ENCODE results near the gene RSBN1. TPM values are rescaled to one million over a fixed set of nuclear protein-coding genes. Genes with fewer than 3 reads are reported as not detected.

RSBN1 gene
- total RNA-seq, 1 experiment from 2014 or later, result 16.6 TPM

DNA sequence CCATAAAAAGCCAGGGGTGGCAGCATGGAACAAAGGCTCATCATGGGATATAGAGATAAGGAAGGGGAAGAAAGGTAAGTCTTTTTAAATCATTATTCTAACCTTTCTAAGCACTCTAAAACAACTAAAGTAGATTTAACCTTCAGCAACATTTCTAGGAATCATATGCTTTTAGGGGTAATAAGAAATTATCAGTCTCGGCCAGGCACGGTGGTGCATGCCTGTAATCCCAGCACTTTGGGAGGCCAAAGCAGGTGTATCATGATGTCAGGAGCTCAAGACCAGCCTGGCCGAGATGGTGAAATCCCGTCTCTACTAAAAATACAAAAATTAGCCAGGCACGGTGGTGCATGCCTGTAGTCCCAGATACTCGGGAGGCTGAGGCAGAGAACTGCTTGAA is 32.7 kb downstream of the RSBN1 start:
- H3K9me2 ChIP-seq (ENCODE audit: insufficient read depth), result no peaks in the 10 kb centered on the region
- no peak overlapping the region for H3K4me3 ChIP-seq (replicated peaks in 1 of 2; ENCODE audit: low read depth in 1 of 2, low read length in 2 of 2)
- no TSS peak for BruUV-seq (replicated peaks)
- ChIA-PET POLR2A (no interaction called here), CTCF (no interaction called here), RAD21 (ENCODE audit: low non-redundant PET in 1 of 2, low total read pairs in 2 of 2, uncharacterized antibody in 2 of 2, unreplicated experiment in 2 of 2) (no interaction called here)
- H3K9me3 ChIP-seq (ENCODE audit: control insufficient read depth in 1 of 2, insufficient read depth in 1 of 2, low read depth in 1 of 2, low read length in 2 of 2), result no peaks in the 10 kb centered on the region
- no peak overlapping the region for H3K27ac ChIP-seq (ENCODE audit: low read depth, low read length)
- no peak overlapping the region for H3K4me2 ChIP-seq (ENCODE audit: low read length)
- no peak overlapping the region for H2AFZ ChIP-seq (ENCODE audit: low read depth, low read length, poor library complexity, severe bottlenecking)
- H4K20me1 ChIP-seq (ENCODE audit: insufficient read depth), result no peaks in the 10 kb centered on the region
- H3K9ac ChIP-seq (ENCODE audit: low read length), result no peak overlapping the region
- H3K79me2 ChIP-seq (ENCODE audit: insufficient read depth, low read length), result peaks cover 43% of the 10 kb centered on the region
- H3K27me3 ChIP-seq (ENCODE audit: insufficient read depth, low read length), result no peaks in the 10 kb centered on the region
- intact Hi-C loops (cut with micrococcal nuclease), result no loop called here
- peaks cover 0 to 5% of the 10 kb centered on the region in 2 experiments; a peak in 2 of 4 replicates for H3K36me3 ChIP-seq (ENCODE audit: control insufficient read depth in 1 of 2, insufficient read depth in 2 of 2, low read length in 2 of 2)
- DNase-seq (ENCODE audit: low read depth, low spot score), result no peak
- no peaks in the 10 kb centered on the region; a peak in 1 of 4 replicates for H3K4me1 ChIP-seq (ENCODE audit: control insufficient read depth in 1 of 2, insufficient read depth in 2 of 2, low read length in 2 of 2)
- no peak for TF ChIP-seq CBX3 (IDR thresholded peaks at IDR 0.05; ENCODE audit: low read depth)
- no peak for TF ChIP-seq EGR1 (IDR thresholded peaks at IDR 0.05; ENCODE audit: low read depth)
- no peak for TF ChIP-seq ZFX (IDR thresholded peaks at IDR 0.05)
- no peak for TF ChIP-seq EZH2 (IDR thresholded peaks at IDR 0.05)
- TF ChIP-seq, protein P1, sequence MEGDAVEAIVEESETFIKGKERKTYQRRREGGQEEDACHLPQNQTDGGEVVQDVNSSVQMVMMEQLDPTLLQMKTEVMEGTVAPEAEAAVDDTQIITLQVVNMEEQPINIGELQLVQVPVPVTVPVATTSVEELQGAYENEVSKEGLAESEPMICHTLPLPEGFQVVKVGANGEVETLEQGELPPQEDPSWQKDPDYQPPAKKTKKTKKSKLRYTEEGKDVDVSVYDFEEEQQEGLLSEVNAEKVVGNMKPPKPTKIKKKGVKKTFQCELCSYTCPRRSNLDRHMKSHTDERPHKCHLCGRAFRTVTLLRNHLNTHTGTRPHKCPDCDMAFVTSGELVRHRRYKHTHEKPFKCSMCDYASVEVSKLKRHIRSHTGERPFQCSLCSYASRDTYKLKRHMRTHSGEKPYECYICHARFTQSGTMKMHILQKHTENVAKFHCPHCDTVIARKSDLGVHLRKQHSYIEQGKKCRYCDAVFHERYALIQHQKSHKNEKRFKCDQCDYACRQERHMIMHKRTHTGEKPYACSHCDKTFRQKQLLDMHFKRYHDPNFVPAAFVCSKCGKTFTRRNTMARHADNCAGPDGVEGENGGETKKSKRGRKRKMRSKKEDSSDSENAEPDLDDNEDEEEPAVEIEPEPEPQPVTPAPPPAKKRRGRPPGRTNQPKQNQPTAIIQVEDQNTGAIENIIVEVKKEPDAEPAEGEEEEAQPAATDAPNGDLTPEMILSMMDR (IDR thresholded peaks at IDR 0.05 in 2 of 3, conservative IDR thresholded peaks at IDR 0.05 in 1 of 3; ENCODE audit: borderline replicate concordance in 1 of 3, insufficient read depth in 1 of 3, low read depth in 2 of 3, low read length in 2 of 3), result no peak
- no peak for TF ChIP-seq SP1 (IDR thresholded peaks at IDR 0.05; ENCODE audit: low read depth)
- TF ChIP-seq ZNF274 (IDR thresholded peaks at IDR 0.05; ENCODE audit: low read depth, low read length), result no peak
- TF ChIP-seq, protein P2, sequence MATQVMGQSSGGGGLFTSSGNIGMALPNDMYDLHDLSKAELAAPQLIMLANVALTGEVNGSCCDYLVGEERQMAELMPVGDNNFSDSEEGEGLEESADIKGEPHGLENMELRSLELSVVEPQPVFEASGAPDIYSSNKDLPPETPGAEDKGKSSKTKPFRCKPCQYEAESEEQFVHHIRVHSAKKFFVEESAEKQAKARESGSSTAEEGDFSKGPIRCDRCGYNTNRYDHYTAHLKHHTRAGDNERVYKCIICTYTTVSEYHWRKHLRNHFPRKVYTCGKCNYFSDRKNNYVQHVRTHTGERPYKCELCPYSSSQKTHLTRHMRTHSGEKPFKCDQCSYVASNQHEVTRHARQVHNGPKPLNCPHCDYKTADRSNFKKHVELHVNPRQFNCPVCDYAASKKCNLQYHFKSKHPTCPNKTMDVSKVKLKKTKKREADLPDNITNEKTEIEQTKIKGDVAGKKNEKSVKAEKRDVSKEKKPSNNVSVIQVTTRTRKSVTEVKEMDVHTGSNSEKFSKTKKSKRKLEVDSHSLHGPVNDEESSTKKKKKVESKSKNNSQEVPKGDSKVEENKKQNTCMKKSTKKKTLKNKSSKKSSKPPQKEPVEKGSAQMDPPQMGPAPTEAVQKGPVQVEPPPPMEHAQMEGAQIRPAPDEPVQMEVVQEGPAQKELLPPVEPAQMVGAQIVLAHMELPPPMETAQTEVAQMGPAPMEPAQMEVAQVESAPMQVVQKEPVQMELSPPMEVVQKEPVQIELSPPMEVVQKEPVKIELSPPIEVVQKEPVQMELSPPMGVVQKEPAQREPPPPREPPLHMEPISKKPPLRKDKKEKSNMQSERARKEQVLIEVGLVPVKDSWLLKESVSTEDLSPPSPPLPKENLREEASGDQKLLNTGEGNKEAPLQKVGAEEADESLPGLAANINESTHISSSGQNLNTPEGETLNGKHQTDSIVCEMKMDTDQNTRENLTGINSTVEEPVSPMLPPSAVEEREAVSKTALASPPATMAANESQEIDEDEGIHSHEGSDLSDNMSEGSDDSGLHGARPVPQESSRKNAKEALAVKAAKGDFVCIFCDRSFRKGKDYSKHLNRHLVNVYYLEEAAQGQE (IDR thresholded peaks at IDR 0.05; ENCODE audit: low read depth), result no peak
- no peak for TF ChIP-seq YY1 (IDR thresholded peaks at IDR 0.05; ENCODE audit: extremely low read depth, insufficient replicate concordance, low read depth, low read length)
- ATAC-seq, result no peak
